LNCaP clone FGC (cell line): ENCODE results near the gene PPP1R15B.

Experiments
- DNase-seq: peaks from one replicate; pipeline ENCODE4 v3.0.0-alpha.2; 2011; ENCODE audit warnings: low read depth
- H3K4me3 ChIP-seq: 2 replicates; pipeline ENCODE4 v1.5.1; 2011; ENCODE audit warnings: mild to moderate bottlenecking, low read depth, low read length, control low read depth
- TF ChIP-seq, protein P1 (sequence below): IDR thresholded peaks from 2 replicates; pipeline ENCODE4 v1.5.1; 2012; ENCODE audit warnings: mild to moderate bottlenecking; ENCODE audit not compliant: control insufficient read depth, insufficient read depth; ENCODE audit errors: extremely low read depth

Gene PPP1R15B

DNA sequence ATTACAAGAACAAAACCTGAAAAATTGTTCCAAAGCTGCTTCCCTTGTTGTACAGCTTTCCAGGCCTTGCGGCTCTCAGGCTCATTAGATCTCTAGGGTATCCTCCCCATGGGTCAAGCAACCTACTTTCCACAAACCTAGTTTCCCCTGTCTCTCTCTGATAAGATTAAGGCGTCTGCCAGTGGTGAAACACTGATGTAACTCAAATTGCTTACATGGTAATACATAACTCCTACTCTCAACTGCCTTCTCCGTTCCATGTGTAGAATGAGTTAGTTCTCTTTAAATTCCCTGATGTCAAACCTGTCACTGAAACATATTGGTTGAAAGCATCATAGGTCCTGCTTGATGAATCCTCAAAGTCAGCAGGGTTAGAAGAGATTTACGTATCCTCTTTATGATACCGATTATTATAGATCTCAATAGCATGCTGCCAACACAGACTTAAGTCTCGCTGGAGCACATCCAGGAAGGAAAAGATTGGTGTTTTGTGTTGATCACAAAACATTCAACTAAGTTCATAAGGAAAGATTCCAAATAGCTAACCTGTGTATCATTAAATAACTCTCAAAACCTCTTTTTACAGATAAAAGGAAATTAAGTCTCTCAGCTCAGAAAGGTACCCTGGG lies 10.6 kb downstream of the PPP1R15B start:
- DNase-seq: no peak
- no peak overlapping the region for H3K4me3 ChIP-seq
- TF ChIP-seq, protein P1, sequence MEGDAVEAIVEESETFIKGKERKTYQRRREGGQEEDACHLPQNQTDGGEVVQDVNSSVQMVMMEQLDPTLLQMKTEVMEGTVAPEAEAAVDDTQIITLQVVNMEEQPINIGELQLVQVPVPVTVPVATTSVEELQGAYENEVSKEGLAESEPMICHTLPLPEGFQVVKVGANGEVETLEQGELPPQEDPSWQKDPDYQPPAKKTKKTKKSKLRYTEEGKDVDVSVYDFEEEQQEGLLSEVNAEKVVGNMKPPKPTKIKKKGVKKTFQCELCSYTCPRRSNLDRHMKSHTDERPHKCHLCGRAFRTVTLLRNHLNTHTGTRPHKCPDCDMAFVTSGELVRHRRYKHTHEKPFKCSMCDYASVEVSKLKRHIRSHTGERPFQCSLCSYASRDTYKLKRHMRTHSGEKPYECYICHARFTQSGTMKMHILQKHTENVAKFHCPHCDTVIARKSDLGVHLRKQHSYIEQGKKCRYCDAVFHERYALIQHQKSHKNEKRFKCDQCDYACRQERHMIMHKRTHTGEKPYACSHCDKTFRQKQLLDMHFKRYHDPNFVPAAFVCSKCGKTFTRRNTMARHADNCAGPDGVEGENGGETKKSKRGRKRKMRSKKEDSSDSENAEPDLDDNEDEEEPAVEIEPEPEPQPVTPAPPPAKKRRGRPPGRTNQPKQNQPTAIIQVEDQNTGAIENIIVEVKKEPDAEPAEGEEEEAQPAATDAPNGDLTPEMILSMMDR: no peak

DNA sequence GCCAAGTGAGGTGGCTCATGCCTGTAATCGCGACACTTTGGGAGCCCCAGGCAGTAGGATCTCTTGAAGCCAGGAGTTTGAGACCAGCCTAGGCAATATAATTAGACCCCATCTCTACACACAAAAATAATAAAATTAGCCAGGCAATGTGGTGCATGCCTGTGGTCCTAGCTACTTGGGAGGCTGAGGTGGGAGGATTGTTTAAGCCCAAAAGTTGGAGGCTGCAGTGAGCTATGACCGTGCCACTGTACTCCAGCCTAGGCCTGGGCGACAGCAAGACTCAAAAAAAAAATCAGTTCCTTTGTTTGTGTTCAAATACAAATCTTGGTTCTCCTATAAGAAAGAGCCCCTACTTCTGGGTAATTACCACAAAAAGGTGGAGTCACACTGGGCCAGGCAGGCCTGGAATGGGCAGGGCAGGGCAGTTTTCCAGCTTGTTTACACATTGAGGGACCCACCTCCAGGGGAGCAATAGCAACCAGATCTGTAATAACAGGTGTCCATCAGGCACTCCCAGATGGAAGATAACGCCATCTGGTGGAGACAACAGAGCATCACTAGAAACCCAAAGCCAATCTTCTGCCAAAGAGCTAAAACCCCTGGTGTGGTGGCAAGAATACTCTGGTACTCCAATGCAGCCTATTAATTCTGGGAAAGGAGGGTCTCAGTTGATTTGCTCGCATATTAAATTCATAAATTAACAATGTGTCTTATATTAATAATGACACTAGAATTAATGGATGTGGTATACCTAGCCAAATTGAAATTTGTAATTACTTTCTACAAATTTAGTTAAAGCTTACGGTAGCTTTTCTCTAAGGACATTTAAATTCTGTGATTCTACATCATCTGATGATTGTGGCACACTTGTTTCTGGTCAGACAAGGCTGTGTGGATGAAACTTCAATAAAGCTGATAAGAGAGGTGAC lies 13.2 kb downstream of the PPP1R15B start:
- TF ChIP-seq, protein P1: peak; percentile 89
- DNase-seq: peak; percentile 89
- H3K4me3 ChIP-seq: no peak overlapping the region

DNA sequence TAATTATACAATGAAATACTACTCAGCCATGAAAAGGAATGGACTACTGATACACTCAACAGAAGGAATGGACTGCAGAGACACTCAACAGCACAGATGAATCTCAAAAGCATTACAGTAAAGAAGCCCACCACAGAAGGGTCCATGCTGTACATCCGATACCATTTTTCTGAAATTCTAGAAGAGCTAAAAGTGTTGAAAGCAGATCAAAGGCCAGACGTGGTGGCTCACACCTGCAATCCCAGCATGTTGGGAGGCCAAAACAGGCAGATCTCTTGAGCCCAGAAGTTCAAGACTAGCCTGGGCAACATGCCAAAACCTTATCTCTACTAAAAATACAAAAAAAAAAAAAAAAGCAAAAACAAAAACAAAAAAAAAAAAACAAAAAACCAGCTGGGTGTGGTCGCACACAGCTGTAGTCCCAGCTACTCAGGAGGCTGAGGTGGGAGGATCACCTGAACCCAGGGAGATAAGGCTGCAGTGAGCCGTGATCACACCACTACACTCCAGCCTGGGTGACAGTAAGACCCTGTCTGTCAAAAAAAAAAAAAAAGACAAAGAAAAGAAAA lies 15.5 kb downstream of the PPP1R15B start:
- DNase-seq: no peak
- TF ChIP-seq, protein P1: no peak
- H3K4me3 ChIP-seq: no peak overlapping the region

DNA sequence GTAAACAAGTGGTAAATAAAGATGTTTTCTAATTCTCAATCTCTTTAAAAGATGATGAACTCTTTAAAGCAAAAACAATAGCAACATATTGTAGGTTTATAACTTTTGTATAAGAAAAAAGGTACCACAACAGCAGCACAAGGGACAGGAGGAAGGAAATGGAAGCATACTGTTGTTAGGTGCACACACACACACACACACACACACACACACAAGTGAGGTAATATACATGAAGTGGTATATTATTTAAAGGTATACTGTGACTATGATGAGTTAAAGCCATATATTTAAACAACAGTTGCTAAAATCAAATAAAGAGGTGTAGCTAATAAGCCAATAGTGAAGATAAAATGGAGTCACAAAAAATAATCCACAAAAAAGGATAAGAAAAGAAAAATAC lies 20.0 kb downstream of the PPP1R15B start:
- TF ChIP-seq, protein P1: no peak
- no peak for DNase-seq

DNA sequence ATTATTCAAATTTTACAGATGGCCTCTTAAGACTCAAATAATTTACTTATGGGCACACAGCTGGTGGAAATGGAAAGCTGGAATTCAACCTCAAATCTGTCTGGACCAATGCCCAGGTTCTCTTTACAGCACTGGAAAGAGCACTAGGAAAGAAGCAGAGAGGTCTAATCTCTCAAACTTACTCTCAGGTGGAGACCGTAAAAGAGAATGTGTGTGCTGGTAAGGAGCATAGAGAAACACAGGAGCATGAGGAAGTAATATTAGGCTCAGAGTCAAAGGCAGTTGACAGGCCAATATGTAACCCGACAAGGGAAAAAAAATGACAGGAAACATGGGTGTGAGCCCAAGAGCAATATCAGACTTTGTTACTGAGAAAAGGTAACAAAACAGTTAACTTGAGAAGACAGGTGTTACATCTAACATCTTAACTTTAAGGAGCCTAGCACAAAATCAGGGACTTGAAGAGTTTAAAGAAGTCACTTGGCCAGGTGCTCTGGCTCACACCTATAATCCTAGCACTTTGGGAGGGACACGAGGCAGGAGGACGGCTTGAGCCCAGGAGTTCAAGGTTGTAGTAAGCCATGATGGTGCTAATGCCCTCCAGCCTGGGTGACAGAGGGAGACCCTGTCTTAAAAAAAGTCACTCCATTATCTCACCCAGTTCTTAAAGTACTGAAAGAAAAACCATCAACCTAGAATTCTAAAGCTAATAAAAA lies 20.7 kb downstream of the PPP1R15B start:
- TF ChIP-seq, protein P1: no peak
- DNase-seq: no peak

More for the DNA sequence above, 20.0 kb downstream of the PPP1R15B start:
- no peak overlapping the region for H3K4me3 ChIP-seq

DNA sequence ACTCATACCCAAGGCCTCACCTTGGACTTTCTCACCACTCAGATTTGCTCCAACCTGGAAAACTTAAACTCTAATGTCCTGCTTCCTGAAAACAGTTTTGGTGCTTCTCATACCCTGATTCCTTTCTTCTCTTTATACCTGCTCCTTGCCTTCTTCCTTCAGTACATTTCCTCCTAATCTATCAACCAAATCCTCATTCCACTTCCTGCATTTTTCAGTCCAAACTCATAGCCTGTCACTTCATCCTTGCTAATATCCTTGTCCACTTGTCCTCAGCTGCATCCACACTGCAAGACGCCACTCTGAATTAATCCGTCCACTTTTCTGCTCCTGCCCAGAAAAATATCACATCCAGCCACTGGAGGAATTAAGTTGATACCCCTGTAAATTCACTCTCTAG lies 25.9 kb downstream of the PPP1R15B start:
- no peak overlapping the region for H3K4me3 ChIP-seq
- DNase-seq: no peak
- TF ChIP-seq, protein P1: no peak

More for the DNA sequence above, 20.7 kb downstream of the PPP1R15B start:
- no peak overlapping the region for H3K4me3 ChIP-seq
